ENCODE results near the gene KCNT2.

- no peak for TF ChIP-seq SP1 (IDR thresholded peaks at IDR 0.05)
- no peak for TF ChIP-seq FOXM1 (IDR thresholded peaks at IDR 0.05; ENCODE audit: borderline replicate concordance)
- no peak for TF ChIP-seq TARDBP (IDR thresholded peaks at IDR 0.05)
- TF ChIP-seq CTBP1 (IDR thresholded peaks at IDR 0.05; ENCODE audit: borderline replicate concordance), result no peak
- TF ChIP-seq FOXK2 (IDR thresholded peaks at IDR 0.05), result no peak
- no peak for TF ChIP-seq SUZ12 (IDR thresholded peaks at IDR 0.05)
Measured at GRCh38 chr1:196415978-196416377, 192.3 kb downstream of the KCNT2 start.

Measured in HEK293T (cell line).